PC-9 (cell line): ENCODE measurements around the gene CROCC2.
A peak's percentile ranks its signal among the peaks of the same experiment; 100 is the strongest.

Source experiments
- CTCF ChIP-seq: fragments of 200-600 bp; sonication (generic); conservative IDR thresholded peaks from 2 replicates; pipeline ENCODE4 v1.6.1; 2017; ENCODE audit warnings: mixed run types, antibody characterized with exemption, mild to moderate bottlenecking, moderate library complexity
- EZH2 ChIP-seq: fragments of 200-600 bp; sonication (generic); IDR thresholded peaks from 2 replicates; pipeline ENCODE4 v1.8.0; 2017; ENCODE audit warnings: antibody characterized with exemption, low read depth

GRCh38 chr2:240983361-240983995 is 77.3 kb downstream of the CROCC2 start:
- TF ChIP-seq CTCF = peak; percentile 69
- 0 out of 2 replicates have a peak, but pooled peaks have one; percentile 52 for TF ChIP-seq EZH2
